ENCODE measurements around the gene TM7SF2. TPM values are rescaled to one million over a fixed set of nuclear protein-coding genes. Genes with fewer than 3 reads are reported as not detected.
A peak's percentile ranks its signal among the peaks of the same experiment; 100 is the strongest.

Gene TM7SF2
- total RNA-seq, 4 donors from 2014 or later = 118 to 374 (median 160) TPM

DNA sequence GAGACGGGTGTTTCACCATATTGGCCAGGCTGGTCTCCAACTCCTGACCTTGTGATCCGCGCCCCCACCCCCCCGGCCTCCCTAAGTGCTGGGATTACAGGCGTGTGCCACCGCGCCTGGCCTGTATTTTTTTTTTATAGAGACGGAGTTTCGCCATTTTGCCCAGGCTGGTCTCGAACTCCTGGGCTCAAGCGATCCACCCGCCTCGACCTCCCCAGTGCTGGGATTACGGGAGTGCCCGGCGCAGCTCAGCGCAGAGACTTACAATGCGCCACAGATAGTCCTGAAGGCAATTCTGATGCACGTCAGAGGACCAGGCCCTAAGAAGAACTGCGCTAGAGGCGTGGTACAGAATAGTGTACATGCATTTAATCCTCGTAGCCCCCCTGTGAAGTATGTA lies 16.2 kb upstream of the TM7SF2 start:
- intact Hi-C loops (cut with DNase I; ENCODE audit: low total_unique reads) = no loop called here
- no peak for DNase-seq (ENCODE audit: low spot score in 2 of 2)
- 73 to 87% methylated on average over 22 of the region's 22 CpGs for WGBS, 2 donors
- TF ChIP-seq, protein P1, sequence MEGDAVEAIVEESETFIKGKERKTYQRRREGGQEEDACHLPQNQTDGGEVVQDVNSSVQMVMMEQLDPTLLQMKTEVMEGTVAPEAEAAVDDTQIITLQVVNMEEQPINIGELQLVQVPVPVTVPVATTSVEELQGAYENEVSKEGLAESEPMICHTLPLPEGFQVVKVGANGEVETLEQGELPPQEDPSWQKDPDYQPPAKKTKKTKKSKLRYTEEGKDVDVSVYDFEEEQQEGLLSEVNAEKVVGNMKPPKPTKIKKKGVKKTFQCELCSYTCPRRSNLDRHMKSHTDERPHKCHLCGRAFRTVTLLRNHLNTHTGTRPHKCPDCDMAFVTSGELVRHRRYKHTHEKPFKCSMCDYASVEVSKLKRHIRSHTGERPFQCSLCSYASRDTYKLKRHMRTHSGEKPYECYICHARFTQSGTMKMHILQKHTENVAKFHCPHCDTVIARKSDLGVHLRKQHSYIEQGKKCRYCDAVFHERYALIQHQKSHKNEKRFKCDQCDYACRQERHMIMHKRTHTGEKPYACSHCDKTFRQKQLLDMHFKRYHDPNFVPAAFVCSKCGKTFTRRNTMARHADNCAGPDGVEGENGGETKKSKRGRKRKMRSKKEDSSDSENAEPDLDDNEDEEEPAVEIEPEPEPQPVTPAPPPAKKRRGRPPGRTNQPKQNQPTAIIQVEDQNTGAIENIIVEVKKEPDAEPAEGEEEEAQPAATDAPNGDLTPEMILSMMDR (IDR thresholded peaks at IDR 0.05) = no peak
- no peak for TF ChIP-seq POLR2A (IDR thresholded peaks at IDR 0.05)
- H3K4me3 ChIP-seq (ENCODE audit: low read depth, poor library complexity, severe bottlenecking) = no peak overlapping the region

DNA sequence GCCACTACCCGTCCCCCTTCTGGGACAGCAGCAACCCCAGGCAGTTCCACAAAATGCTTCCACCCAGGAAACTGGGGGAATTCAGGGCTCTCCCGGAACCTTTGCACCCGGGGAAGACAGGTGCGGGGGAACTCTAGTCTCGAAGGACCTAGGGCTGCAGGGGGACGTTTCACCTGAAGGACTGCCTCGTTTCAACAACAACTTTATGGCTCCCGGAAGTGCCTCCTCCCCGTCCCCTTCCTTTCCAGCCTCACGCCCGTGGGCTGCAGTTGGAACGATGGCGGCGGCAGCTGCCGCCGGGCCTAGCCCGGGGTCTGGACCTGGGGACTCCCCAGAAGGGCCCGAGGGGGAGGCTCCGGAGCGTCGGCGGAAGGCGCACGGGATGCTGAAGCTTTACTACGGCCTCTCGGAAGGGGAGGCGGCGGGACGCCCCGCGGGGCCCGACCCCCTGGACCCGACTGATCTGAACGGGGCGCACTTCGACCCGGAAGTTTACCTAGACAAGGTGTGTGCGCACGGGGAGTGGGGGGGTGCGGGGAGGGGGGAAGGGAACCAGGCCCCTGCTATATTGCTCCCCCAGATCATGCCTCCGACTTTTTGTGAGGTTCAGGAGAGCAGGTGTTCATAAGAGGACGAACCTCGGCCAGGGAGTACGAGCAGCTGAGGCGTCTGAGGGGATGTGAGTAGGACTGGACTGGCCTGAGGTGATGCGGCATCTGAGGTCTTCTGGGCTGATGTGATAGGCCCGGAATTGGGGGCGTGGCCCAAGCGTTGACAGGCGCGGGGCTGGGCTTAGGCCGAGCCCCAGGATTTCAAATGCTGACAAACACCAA lies 15.5 kb upstream of the TM7SF2 start, which contains the start of gene VPS51:
TSS of gene VPS51 (plus strand) at position 241 of the 833 bp plus-strand sequence. CDS start at position 278, 37 bp downstream.
- TF ChIP-seq POLR2A (IDR thresholded peaks at IDR 0.05) = no peak
- TF ChIP-seq, protein P1 (IDR thresholded peaks at IDR 0.05) = no peak
- intact Hi-C loops (cut with DNase I; ENCODE audit: low total_unique reads) = no loop called here
- peak within 1 kb of the TSS; percentile 79 for H3K4me3 ChIP-seq (ENCODE audit: low read depth, poor library complexity, severe bottlenecking)
- WGBS, 2 donors = 0 to 1% methylated on average over 44 to 49 of the region's 52 CpGs
- DNase-seq (ENCODE audit: low spot score in 2 of 2) = peak; percentile 86 to 97

DNA sequence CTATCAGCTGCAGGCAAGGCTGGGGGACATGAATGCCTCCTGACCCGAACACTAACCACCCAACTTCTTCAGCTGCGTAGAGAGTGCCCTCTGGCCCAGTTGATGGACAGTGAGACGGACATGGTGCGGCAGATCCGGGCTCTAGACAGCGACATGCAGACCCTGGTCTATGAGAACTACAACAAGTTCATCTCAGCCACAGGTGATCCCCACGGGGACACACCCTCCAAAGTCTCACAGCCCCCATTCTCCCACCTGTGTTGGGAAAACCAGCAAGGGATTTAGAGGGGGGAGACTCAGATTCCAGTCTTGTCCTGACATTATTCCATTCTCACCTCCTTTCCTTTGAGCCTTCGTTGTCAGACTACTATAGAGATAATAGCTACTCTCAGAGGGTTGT lies 14.7 kb upstream of the TM7SF2 start:
- H3K4me3 ChIP-seq (ENCODE audit: low read depth, poor library complexity, severe bottlenecking) = no peak overlapping the region
- 28 to 43% methylated on average over 7 to 8 of the region's 8 CpGs for WGBS, 2 donors
- no peak for TF ChIP-seq POLR2A (IDR thresholded peaks at IDR 0.05)
- TF ChIP-seq, protein P1 (IDR thresholded peaks at IDR 0.05) = no peak
- intact Hi-C loops (cut with DNase I; ENCODE audit: low total_unique reads) = no loop called here
- DNase-seq (ENCODE audit: low spot score in 2 of 2) = no peak

DNA sequence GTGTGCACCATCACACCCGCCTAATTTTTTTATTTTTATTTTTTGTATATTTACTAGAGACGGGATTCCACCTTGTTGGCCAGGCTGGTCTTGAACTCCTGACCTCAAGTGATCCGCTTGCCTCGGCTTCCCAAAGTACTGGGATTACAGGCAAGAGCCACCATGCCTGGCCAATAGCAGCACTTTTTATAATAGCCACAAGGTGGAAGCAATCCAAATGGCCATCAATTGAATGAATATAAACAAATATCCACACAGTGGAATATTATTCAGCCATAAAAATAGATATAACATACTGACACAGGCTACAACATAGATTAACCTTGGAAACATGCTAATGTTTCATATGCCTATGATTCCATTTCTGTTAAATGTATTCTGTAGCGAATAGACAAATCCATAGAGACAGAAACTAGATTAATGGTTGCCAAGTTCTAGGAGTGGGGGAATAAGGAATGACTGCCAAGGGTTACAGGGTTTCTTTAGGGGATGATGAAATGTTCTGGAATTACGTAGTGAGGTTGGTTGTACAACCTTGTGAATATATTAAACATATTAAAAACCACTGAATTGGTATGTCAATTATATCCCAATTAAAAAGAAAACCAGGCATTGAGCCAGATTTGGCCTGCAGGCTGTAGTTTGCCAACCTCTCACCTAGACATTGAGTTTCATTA lies 10.9 kb upstream of the TM7SF2 start:
- TF ChIP-seq POLR2A (IDR thresholded peaks at IDR 0.05) = no peak
- TF ChIP-seq, protein P1 (IDR thresholded peaks at IDR 0.05) = no peak
- no peak for DNase-seq (ENCODE audit: low spot score in 2 of 2)
- H3K4me3 ChIP-seq (ENCODE audit: low read depth, poor library complexity, severe bottlenecking) = no peak overlapping the region
- WGBS, 2 donors = 77% methylated on average over 6 of the region's 6 CpGs
- intact Hi-C loops (cut with DNase I; ENCODE audit: low total_unique reads) = no loop called here

DNA sequence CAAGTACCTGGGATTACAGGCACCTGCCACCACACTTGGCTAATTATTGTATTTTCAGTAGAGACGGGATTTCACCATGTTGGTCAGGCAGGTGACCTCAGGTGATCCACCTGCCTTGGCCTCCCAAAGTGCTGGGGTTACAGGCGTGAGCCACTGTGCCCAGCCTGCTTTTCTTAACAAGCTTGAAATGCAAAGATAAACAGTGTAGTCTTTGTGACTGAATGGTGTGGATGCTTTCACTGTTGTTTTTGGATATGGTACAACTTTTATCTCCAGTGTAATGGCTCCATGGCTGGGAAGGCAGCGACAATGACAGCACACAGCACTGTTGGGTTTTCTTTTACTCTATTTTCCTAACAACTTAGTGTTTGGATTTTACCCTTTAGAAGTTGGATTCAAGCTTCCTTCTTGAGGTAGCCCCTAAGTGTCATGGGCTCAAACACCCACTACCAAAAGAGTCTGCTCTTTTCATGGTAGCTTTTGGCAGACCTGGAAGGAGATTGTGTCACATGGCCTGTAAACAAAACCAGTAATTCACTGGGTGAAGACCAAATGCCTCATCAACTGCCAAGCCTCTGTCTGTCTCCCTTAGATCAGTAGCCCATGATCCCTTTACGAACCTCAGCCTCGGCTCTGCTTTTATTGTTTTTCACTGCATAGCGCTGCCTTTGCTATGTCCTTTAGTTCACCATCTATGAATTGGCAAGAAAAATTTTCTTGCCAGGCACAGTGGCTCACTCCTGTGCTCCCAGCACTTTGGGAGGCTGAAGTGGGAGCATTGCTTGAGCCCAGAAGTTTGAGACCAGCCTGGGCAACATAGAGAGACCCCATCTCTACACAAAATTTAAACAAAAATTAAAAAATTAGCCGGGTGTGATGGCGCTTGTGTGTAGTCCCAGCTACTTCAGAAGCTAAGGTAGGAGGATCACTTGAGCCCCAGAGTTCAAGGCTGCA lies 9.3 kb upstream of the TM7SF2 start:
- H3K4me3 ChIP-seq (ENCODE audit: low read depth, poor library complexity, severe bottlenecking) = no peak overlapping the region
- DNase-seq (ENCODE audit: low spot score in 2 of 2) = no peak
- WGBS, 2 donors = 74 to 76% methylated on average over 8 of the region's 8 CpGs
- no peak for TF ChIP-seq POLR2A (IDR thresholded peaks at IDR 0.05)
- TF ChIP-seq, protein P1 (IDR thresholded peaks at IDR 0.05) = no peak
- intact Hi-C loops (cut with DNase I; ENCODE audit: low total_unique reads) = no loop called here
